ENCODE measurements around the gene ZNF91. TPM values are rescaled to one million over a fixed set of nuclear protein-coding genes. Genes with fewer than 3 reads are reported as not detected.

The ZNF91 gene
- total RNA-seq, 4 donors from 2014 or later: 39.4 to 119 (median 76.6) TPM

GRCh38 chr19:23311551-23311950, 83.7 kb downstream of the ZNF91 start:
- intact Hi-C loops (cut with DNase I; ENCODE audit: low total_unique reads): no loop called here
- no peak for DNase-seq
- no peaks in the 10 kb centered on the region for H3K4me1 ChIP-seq
- H3K9me3 ChIP-seq: no peaks in the 10 kb centered on the region
- H3K27me3 ChIP-seq: no peaks in the 10 kb centered on the region
- no peak overlapping the region for H3K27ac ChIP-seq
- no peak for TF ChIP-seq CTCF (IDR thresholded peaks at IDR 0.05)
- TF ChIP-seq POLR2A (IDR thresholded peaks at IDR 0.05): no peak
- no peak overlapping the region for H3K4me3 ChIP-seq
- no peaks in the 10 kb centered on the region for H3K36me3 ChIP-seq

- no peak overlapping the region for H3K27ac ChIP-seq
- no peak for TF ChIP-seq CTCF (IDR thresholded peaks at IDR 0.05)
- no peak for TF ChIP-seq POLR2A (IDR thresholded peaks at IDR 0.05)
- H3K9me3 ChIP-seq: no peaks in the 10 kb centered on the region
- no peaks in the 10 kb centered on the region for H3K27me3 ChIP-seq
- intact Hi-C loops (cut with DNase I; ENCODE audit: low total_unique reads): no loop called here
- no peak overlapping the region for H3K4me3 ChIP-seq
- no peaks in the 10 kb centered on the region for H3K4me1 ChIP-seq
- no peak for DNase-seq
- H3K36me3 ChIP-seq: no peaks in the 10 kb centered on the region
Observed at GRCh38 chr19:23310729-23311211, 84.5 kb downstream of the ZNF91 start.

GRCh38 chr19:23309926-23310325, 85.3 kb downstream of the ZNF91 start:
- Histone ChIP-seq H3K4me1 (no peaks in the 10 kb centered on the region), H3K27ac (no peak overlapping the region), H3K9me3 (no peaks in the 10 kb centered on the region), H3K27me3 (no peaks in the 10 kb centered on the region), H3K4me3 (no peak overlapping the region), H3K36me3 (no peaks in the 10 kb centered on the region)
- DNase-seq: no peak
- intact Hi-C loops (cut with DNase I; ENCODE audit: low total_unique reads): no loop called here
- TF ChIP-seq CTCF (IDR thresholded peaks at IDR 0.05) (no peak), POLR2A (IDR thresholded peaks at IDR 0.05) (no peak)

GRCh38 chr19:23305555-23305954, 89.7 kb downstream of the ZNF91 start:
- peaks cover 0 to 5% of the 10 kb centered on the region in 2 donors for H3K9me3 ChIP-seq
- DNase-seq: no peak
- no peaks in the 10 kb centered on the region for H3K27me3 ChIP-seq
- no peak overlapping the region for H3K4me3 ChIP-seq
- no peaks in the 10 kb centered on the region for H3K36me3 ChIP-seq
- intact Hi-C loops (cut with DNase I; ENCODE audit: low total_unique reads): no loop called here
- TF ChIP-seq CTCF (IDR thresholded peaks at IDR 0.05) (no peak), POLR2A (IDR thresholded peaks at IDR 0.05) (no peak)
- H3K27ac ChIP-seq: no peak overlapping the region
- no peaks in the 10 kb centered on the region for H3K4me1 ChIP-seq

GRCh38 chr19:23304238-23304637, 91.0 kb downstream of the ZNF91 start:
- Histone ChIP-seq H3K4me1 (no peaks in the 10 kb centered on the region), H3K36me3 (no peaks in the 10 kb centered on the region), H3K4me3 (no peak overlapping the region), H3K27ac (no peak overlapping the region), H3K27me3 (no peaks in the 10 kb centered on the region), H3K9me3 (peaks cover 0 to 5% of the 10 kb centered on the region in 2 donors)
- TF ChIP-seq CTCF (IDR thresholded peaks at IDR 0.05) (no peak), POLR2A (IDR thresholded peaks at IDR 0.05) (no peak)
- intact Hi-C loops (cut with DNase I; ENCODE audit: low total_unique reads): no loop called here
- DNase-seq: no peak

Measured in uterus (tissue), 4 donors.